GM21526 (cell line): Measurements from ENCODE around the gene LACTBL1.
"Not testable (repeated sequence)": the region's sequence is repeated elsewhere in the genome, so short reads cannot be mapped to it uniquely, and the experiment has no call there.

Source experiments
- ATAC-seq: cut with Tn5 transposase; IDR thresholded peaks from one replicate; pipeline ENCODE4 v1.9.1; 2021; ENCODE audit warnings: moderate library complexity; ENCODE audit not compliant: unreplicated experiment, low FRiP score

LACTBL1 gene

GRCh38 chr1:22972760-22973159 is at the start of gene LACTBL1:
Gene LACTBL1, minus strand, starts transcription at chr1:22972866. Its CDS starts 550 bp downstream, at chr1:22972316.
- no peak for ATAC-seq

GRCh38 chr1:23021834-23022233 is 49.2 kb upstream of the LACTBL1 start:
- no peak for ATAC-seq

- ATAC-seq = no peak
Observed at GRCh38 chr1:23020706-23021405, 48.2 kb upstream of the LACTBL1 start.

- ATAC-seq = peak; percentile 22
Observed at GRCh38 chr1:23019863-23020625, 47.4 kb upstream of the LACTBL1 start.

GRCh38 chr1:23019094-23019862 is 46.6 kb upstream of the LACTBL1 start, which contains the start of gene KDM1A:
Gene KDM1A, plus strand, starts transcription at chr1:23019468. Its CDS starts 129 bp downstream, at chr1:23019597.
- ATAC-seq = peak; percentile 87

- no peak for ATAC-seq
Observed at GRCh38 chr1:23018661-23019093, 46.0 kb upstream of the LACTBL1 start.

GRCh38 chr1:23013657-23014056 is 41.0 kb upstream of the LACTBL1 start:
- ATAC-seq = no peak

- ATAC-seq = not testable (repeated sequence)
Observed at GRCh38 chr1:23010025-23010424, 37.4 kb upstream of the LACTBL1 start.

GRCh38 chr1:23008901-23009300 is 36.2 kb upstream of the LACTBL1 start:
- no peak for ATAC-seq

GRCh38 chr1:23007106-23007505 is 34.4 kb upstream of the LACTBL1 start:
- no peak for ATAC-seq

GRCh38 chr1:23004769-23005168 is 32.1 kb upstream of the LACTBL1 start:
- ATAC-seq = not testable (repeated sequence)

- ATAC-seq = no peak
Observed at GRCh38 chr1:23004112-23004511, 31.4 kb upstream of the LACTBL1 start.

GRCh38 chr1:23002218-23002617 is 29.6 kb upstream of the LACTBL1 start:
- ATAC-seq = not testable (repeated sequence)

GRCh38 chr1:23000133-23000532 is 27.5 kb upstream of the LACTBL1 start:
- ATAC-seq = not testable (repeated sequence)

- ATAC-seq = not testable (repeated sequence)
Observed at GRCh38 chr1:22997528-22997927, 24.9 kb upstream of the LACTBL1 start.

GRCh38 chr1:22995774-22996173 is 23.1 kb upstream of the LACTBL1 start:
- no peak for ATAC-seq

GRCh38 chr1:22993220-22993795 is 20.6 kb upstream of the LACTBL1 start:
- ATAC-seq = not testable (repeated sequence)

- ATAC-seq = not testable (repeated sequence)
Observed at GRCh38 chr1:22992384-22992783, 19.7 kb upstream of the LACTBL1 start.

GRCh38 chr1:22983944-22984343 is 11.3 kb upstream of the LACTBL1 start:
- ATAC-seq = no peak

- not testable (repeated sequence) for ATAC-seq
Observed at GRCh38 chr1:22980471-22980790, 7.8 kb upstream of the LACTBL1 start.

- no peak for ATAC-seq
Observed at GRCh38 chr1:22978299-22978698, 5.6 kb upstream of the LACTBL1 start.
